Neural progenitor cell (in vitro differentiated cells): Measurements from ENCODE around the gene SCNN1B.

Experiments
- CTCF ChIP-seq: fragments of 200-600 bp; sonication (generic); IDR thresholded peaks from 2 replicates; pipeline ENCODE4 v1.5.1; 2017; ENCODE audit warnings: antibody characterized with exemption, mild to moderate bottlenecking
- EZH2 ChIP-seq: fragments of 200-600 bp; sonication (generic); IDR thresholded peaks from 2 replicates; pipeline ENCODE4 v1.6.1; 2017; ENCODE audit warnings: antibody characterized with exemption, mild to moderate bottlenecking, moderate library complexity
- EZH2phosphoT487 ChIP-seq: fragments of 200-600 bp; sonication (generic); IDR thresholded peaks from 2 replicates; pipeline ENCODE4 v1.6.1; 2017; ENCODE audit warnings: antibody characterized with exemption

- TF ChIP-seq CTCF (no peak), EZH2 (no peak), EZH2phosphoT487 (no peak)
Measured at GRCh38 chr16:23397464-23397863, 95.4 kb downstream of the SCNN1B start.
